Ishikawa (cell line): ENCODE results near the gene AFMID.

Experiments used
- CEBPB ChIP-seq: IDR thresholded peaks from 2 replicates; pipeline ENCODE4 v1.6.1; 2012
- CREB1 ChIP-seq: IDR thresholded peaks from 2 replicates; pipeline ENCODE4 v1.6.1; 2012; ENCODE audit warnings: low read depth
- EGR1 ChIP-seq: IDR thresholded peaks from 2 replicates; pipeline ENCODE4 v1.6.1; 2012
- EP300 ChIP-seq: IDR thresholded peaks from 2 replicates; pipeline ENCODE4 v1.6.1; 2012; ENCODE audit warnings: borderline replicate concordance
- FOXM1 ChIP-seq: IDR thresholded peaks from 2 replicates; pipeline ENCODE4 v1.6.1; 2012; ENCODE audit warnings: low read depth, borderline replicate concordance
- MAX ChIP-seq: IDR thresholded peaks from 2 replicates; pipeline ENCODE4 v1.6.1; 2012
- NFIC ChIP-seq: IDR thresholded peaks from 2 replicates; pipeline ENCODE4 v1.6.1; 2012
- RAD21 ChIP-seq: IDR thresholded peaks from 2 replicates; pipeline ENCODE4 v1.6.1; 2012; ENCODE audit warnings: low read depth
- REST ChIP-seq: IDR thresholded peaks from 2 replicates; pipeline ENCODE4 v1.6.1; 2012; ENCODE audit warnings: low read depth, mild to moderate bottlenecking
- TAF1 ChIP-seq: IDR thresholded peaks from 2 replicates; pipeline ENCODE4 v1.6.1; 2012; ENCODE audit warnings: low read depth, mild to moderate bottlenecking
- TCF12 ChIP-seq: IDR thresholded peaks from 2 replicates; pipeline ENCODE4 v1.6.1; 2012; ENCODE audit warnings: low read depth
- TEAD4 ChIP-seq: IDR thresholded peaks from 2 replicates; pipeline ENCODE4 v1.6.1; 2012
- USF1 ChIP-seq: IDR thresholded peaks from 2 replicates; pipeline ENCODE4 v1.6.1; 2012
- YY1 ChIP-seq: IDR thresholded peaks from 2 replicates; pipeline ENCODE4 v1.6.1; 2012; ENCODE audit warnings: low read depth
- ZBTB7A ChIP-seq: IDR thresholded peaks from 2 replicates; pipeline ENCODE4 v1.6.1; 2012; ENCODE audit warnings: low read depth

The AFMID gene

GRCh38 chr17:78241277-78242023 is 54.3 kb downstream of the AFMID start:
- TF ChIP-seq USF1 = no peak
- TF ChIP-seq MAX = peak; percentile 70

- TF ChIP-seq RAD21 (no peak), REST (no peak), FOXM1 (no peak), TCF12 (no peak), USF1 (no peak), CEBPB (no peak), EGR1 (no peak), MAX (no peak), ZBTB7A (no peak), EP300 (no peak)
These were observed 55.0 kb downstream of the AFMID start for GRCh38 chr17:78242024-78242742.

- TF ChIP-seq CREB1 = no peak
These were observed 60.1 kb downstream of the AFMID start for GRCh38 chr17:78247304-78247703.

GRCh38 chr17:78248051-78248914 is 61.1 kb downstream of the AFMID start:
- TF ChIP-seq TAF1 (no peak), EGR1 (no peak), YY1 (no peak), TEAD4 (no peak), CREB1 (no peak), REST (no peak), TCF12 (no peak), USF1 (no peak), FOXM1 (no peak), NFIC (no peak), MAX (no peak), ZBTB7A (no peak), RAD21 (no peak), CEBPB (no peak), EP300 (no peak)

GRCh38 chr17:78249074-78249817 is 62.1 kb downstream of the AFMID start:
- TF ChIP-seq RAD21 = no peak
- no peak for TF ChIP-seq MAX
- TF ChIP-seq ZBTB7A = no peak
- no peak for TF ChIP-seq TEAD4
- TF ChIP-seq TAF1 = no peak
- TF ChIP-seq REST = no peak
- TF ChIP-seq CEBPB = no peak
- TF ChIP-seq TCF12 = no peak
- no peak for TF ChIP-seq NFIC
- TF ChIP-seq FOXM1 = no peak
- TF ChIP-seq USF1 = no peak
- no peak for TF ChIP-seq YY1
- TF ChIP-seq EGR1 = no peak
- TF ChIP-seq CREB1 = no peak
- no peak for TF ChIP-seq EP300
